Measurements from ENCODE around the gene MRPL53. TPM values are rescaled to one million over a fixed set of nuclear protein-coding genes. Genes with fewer than 3 reads are reported as not detected.

The MRPL53 gene
- total RNA-seq, 1 experiment from 2014 or later: 65.4 TPM

GRCh38 chr2:74497777-74498499, 25.5 kb upstream of the MRPL53 start:
- H3K4me2 ChIP-seq (ENCODE audit: low read length): no peak overlapping the region
- no peak overlapping the region for H3K27ac ChIP-seq (ENCODE audit: low read depth, low read length)
- TF ChIP-seq, protein P1, sequence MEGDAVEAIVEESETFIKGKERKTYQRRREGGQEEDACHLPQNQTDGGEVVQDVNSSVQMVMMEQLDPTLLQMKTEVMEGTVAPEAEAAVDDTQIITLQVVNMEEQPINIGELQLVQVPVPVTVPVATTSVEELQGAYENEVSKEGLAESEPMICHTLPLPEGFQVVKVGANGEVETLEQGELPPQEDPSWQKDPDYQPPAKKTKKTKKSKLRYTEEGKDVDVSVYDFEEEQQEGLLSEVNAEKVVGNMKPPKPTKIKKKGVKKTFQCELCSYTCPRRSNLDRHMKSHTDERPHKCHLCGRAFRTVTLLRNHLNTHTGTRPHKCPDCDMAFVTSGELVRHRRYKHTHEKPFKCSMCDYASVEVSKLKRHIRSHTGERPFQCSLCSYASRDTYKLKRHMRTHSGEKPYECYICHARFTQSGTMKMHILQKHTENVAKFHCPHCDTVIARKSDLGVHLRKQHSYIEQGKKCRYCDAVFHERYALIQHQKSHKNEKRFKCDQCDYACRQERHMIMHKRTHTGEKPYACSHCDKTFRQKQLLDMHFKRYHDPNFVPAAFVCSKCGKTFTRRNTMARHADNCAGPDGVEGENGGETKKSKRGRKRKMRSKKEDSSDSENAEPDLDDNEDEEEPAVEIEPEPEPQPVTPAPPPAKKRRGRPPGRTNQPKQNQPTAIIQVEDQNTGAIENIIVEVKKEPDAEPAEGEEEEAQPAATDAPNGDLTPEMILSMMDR (IDR thresholded peaks at IDR 0.05 in 2 of 3, conservative IDR thresholded peaks at IDR 0.05 in 1 of 3; ENCODE audit: borderline replicate concordance in 1 of 3, insufficient read depth in 1 of 3, low read depth in 2 of 3, low read length in 2 of 3): no peak
- TF ChIP-seq SIN3A (IDR thresholded peaks at IDR 0.05; ENCODE audit: low read depth) (no peak), YY1 (IDR thresholded peaks at IDR 0.05; ENCODE audit: extremely low read depth, insufficient replicate concordance, low read depth, low read length) (no peak), POLR2AphosphoS5 (IDR thresholded peaks at IDR 0.05; ENCODE audit: low read depth, low read length) (no peak), ZNF274 (IDR thresholded peaks at IDR 0.05; ENCODE audit: low read depth, low read length) (no peak), FOSL1 (IDR thresholded peaks at IDR 0.05; ENCODE audit: low read depth) (no peak), EGR1 (IDR thresholded peaks at IDR 0.05; ENCODE audit: low read depth) (no peak), POLR2A (IDR thresholded peaks at IDR 0.05; ENCODE audit: borderline replicate concordance, extremely low read depth, insufficient read depth, insufficient read length) (no peak), ATF3 (IDR thresholded peaks at IDR 0.05) (no peak)
- TF ChIP-seq, protein P2, sequence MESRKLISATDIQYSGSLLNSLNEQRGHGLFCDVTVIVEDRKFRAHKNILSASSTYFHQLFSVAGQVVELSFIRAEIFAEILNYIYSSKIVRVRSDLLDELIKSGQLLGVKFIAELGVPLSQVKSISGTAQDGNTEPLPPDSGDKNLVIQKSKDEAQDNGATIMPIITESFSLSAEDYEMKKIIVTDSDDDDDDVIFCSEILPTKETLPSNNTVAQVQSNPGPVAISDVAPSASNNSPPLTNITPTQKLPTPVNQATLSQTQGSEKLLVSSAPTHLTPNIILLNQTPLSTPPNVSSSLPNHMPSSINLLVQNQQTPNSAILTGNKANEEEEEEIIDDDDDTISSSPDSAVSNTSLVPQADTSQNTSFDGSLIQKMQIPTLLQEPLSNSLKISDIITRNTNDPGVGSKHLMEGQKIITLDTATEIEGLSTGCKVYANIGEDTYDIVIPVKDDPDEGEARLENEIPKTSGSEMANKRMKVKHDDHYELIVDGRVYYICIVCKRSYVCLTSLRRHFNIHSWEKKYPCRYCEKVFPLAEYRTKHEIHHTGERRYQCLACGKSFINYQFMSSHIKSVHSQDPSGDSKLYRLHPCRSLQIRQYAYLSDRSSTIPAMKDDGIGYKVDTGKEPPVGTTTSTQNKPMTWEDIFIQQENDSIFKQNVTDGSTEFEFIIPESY (IDR thresholded peaks at IDR 0.05; ENCODE audit: extremely low read depth, insufficient replicate concordance, low read length): no peak
- H3K27me3 ChIP-seq (ENCODE audit: insufficient read depth, low read length): no peaks in the 10 kb centered on the region
- H3K9me3 ChIP-seq (ENCODE audit: control insufficient read depth in 1 of 2, insufficient read depth in 1 of 2, low read depth in 1 of 2, low read length in 2 of 2): no peaks in the 10 kb centered on the region
- POLR2A ChIA-PET: no interaction called here
- CTCF ChIA-PET: no interaction called here
- ATAC-seq (no peak), DNase-seq (ENCODE audit: low read depth, low spot score) (no peak)
- H3K9ac ChIP-seq (ENCODE audit: low read length): no peak overlapping the region
- no peak overlapping the region for H3K4me3 ChIP-seq (replicated peaks in 1 of 2; ENCODE audit: low read depth in 1 of 2, low read length in 2 of 2)
- RAD21 ChIA-PET (ENCODE audit: low non-redundant PET in 1 of 2, low total read pairs in 2 of 2, uncharacterized antibody in 2 of 2, unreplicated experiment in 2 of 2): no interaction called here
- H3K9me2 ChIP-seq (ENCODE audit: insufficient read depth): no peaks in the 10 kb centered on the region
- BruUV-seq (replicated peaks): no TSS peak
- no peaks in the 10 kb centered on the region for H4K20me1 ChIP-seq (ENCODE audit: insufficient read depth)
- intact Hi-C loops (cut with micrococcal nuclease): no loop called here
- H2AFZ ChIP-seq (ENCODE audit: low read depth, low read length, poor library complexity, severe bottlenecking): no peak overlapping the region
- H3K4me1 ChIP-seq (ENCODE audit: control insufficient read depth in 1 of 2, insufficient read depth in 2 of 2, low read length in 2 of 2): peaks cover 8 to 22% of the 10 kb centered on the region in 2 experiments; a peak in 3 of 4 replicates
- peaks cover 0 to 2% of the 10 kb centered on the region in 2 experiments; a peak in 1 of 4 replicates for H3K36me3 ChIP-seq (ENCODE audit: control insufficient read depth in 1 of 2, insufficient read depth in 2 of 2, low read length in 2 of 2)
- no peaks in the 10 kb centered on the region for H3K79me2 ChIP-seq (ENCODE audit: insufficient read depth, low read length)
